BJ (cell line): Measurements from ENCODE around the gene PDE6B. TPM values are rescaled to one million over a fixed set of nuclear protein-coding genes. Genes with fewer than 3 reads are reported as not detected.

ENCODE experiments used
- CTCF ChIA-PET: fragments of 350-600 bp; formaldehyde crosslinking; extraction: SDS; loops from one replicate; lab custom pipeline; 2021; ENCODE audit warnings: antibody characterized with exemption, inconsistent platforms; lab: Yijun Ruan, JAX
- POLR2A ChIA-PET: fragments of 300-600 bp; sonication (Branson Sonifier 250); formaldehyde crosslinking; extraction: SDS; loops from one replicate; lab custom pipeline; 2021; ENCODE audit warnings: antibody characterized with exemption; lab: Charles Lee
- DNase-seq: peaks from one replicate; pipeline ENCODE4 v3.0.0-alpha.2; 2011; ENCODE audit warnings: low read depth
- H3K27me3 ChIP-seq: 2 replicates; pipeline ENCODE4 v1.6.0; 2011; ENCODE audit warnings: low read length; ENCODE audit not compliant: control insufficient read depth, insufficient read depth
- H3K36me3 ChIP-seq: 2 replicates; pipeline ENCODE4 v1.5.1; 2011; ENCODE audit warnings: low read length; ENCODE audit not compliant: control insufficient read depth, insufficient read depth
- H3K4me3 ChIP-seq: 2 replicates; pipeline ENCODE4 v1.5.1; 2011; ENCODE audit warnings: low read depth, mild to moderate bottlenecking, control low read depth, low read length
- CTCF ChIP-seq: IDR thresholded peaks from 2 replicates; pipeline ENCODE4 v1.5.1; 2011; ENCODE audit warnings: low read depth, mild to moderate bottlenecking, control low read depth, inconsistent platforms, low read length, moderate library complexity; ENCODE audit not compliant: insufficient read depth
- polyA minus RNA-seq: library from RNA; depleted of rRNA, polyadenylated mRNA; stranded (reverse); fragments of >200 nt; gene quantifications from 2 replicates; pipeline ENCODE4 v1.2.3, GENCODE V29; 2011; rRNA and poly(A)+ RNA removed
- polyA plus RNA-seq: library from polyadenylated mRNA; depleted of rRNA; stranded (reverse); fragments of >200 nt; gene quantifications from 2 replicates; pipeline ENCODE4 v1.2.3, GENCODE V29; 2011; rRNA removed

The PDE6B gene
- polyA plus RNA-seq (0.10 and 0.22 TPM in 2 replicates), polyA minus RNA-seq (0.52 TPM in 1 of 2 replicates, not detected in the other)

GRCh38 chr4:624705-625590 is at the start of gene PDE6B:
TSS of gene PDE6B (plus strand) at chr4:625573. CDS start at chr4:625627, 54 bp downstream.
- no peak for DNase-seq
- CTCF ChIA-PET: no interaction called here
- Histone ChIP-seq H3K4me3 (no peak within 1 kb of the TSS), H3K36me3 (no peaks in the 10 kb centered on the region), H3K27me3 (no peaks in the 10 kb centered on the region)
- no peak for TF ChIP-seq CTCF
- POLR2A ChIA-PET: no interaction called here

- ChIA-PET POLR2A (no interaction called here), CTCF (no interaction called here)
- peaks cover 33% of the 10 kb centered on the region for H3K27me3 ChIP-seq
- TF ChIP-seq CTCF: no peak
- no peak for DNase-seq
- H3K4me3 ChIP-seq: no peak within 1 kb of the TSS
- H3K36me3 ChIP-seq: no peaks in the 10 kb centered on the region
Observed at GRCh38 chr4:576245-576821, 49.0 kb upstream of the PDE6B start, which contains the start of gene TMEM271. TSS of gene TMEM271 (minus strand) at chr4:576295. CDS start at chr4:576062, 233 bp downstream.

- H3K36me3 ChIP-seq: no peaks in the 10 kb centered on the region
- H3K4me3 ChIP-seq: no peak overlapping the region
- POLR2A ChIA-PET: no interaction called here
- peaks cover 33% of the 10 kb centered on the region for H3K27me3 ChIP-seq
- no peak for DNase-seq
- TF ChIP-seq CTCF: no peak
- CTCF ChIA-PET: no interaction called here
Observed at GRCh38 chr4:576991-577498, 48.3 kb upstream of the PDE6B start.

GRCh38 chr4:577499-578450 is 47.6 kb upstream of the PDE6B start:
- no peak for TF ChIP-seq CTCF

More at GRCh38 chr4:577499-578450, 47.6 kb upstream of the PDE6B start:
- no peak overlapping the region for H3K4me3 ChIP-seq
- no peaks in the 10 kb centered on the region for H3K36me3 ChIP-seq
- ChIA-PET POLR2A (no interaction called here), CTCF (no interaction called here)
- peaks cover 33% of the 10 kb centered on the region for H3K27me3 ChIP-seq
- no peak for DNase-seq
